Measurements from ENCODE around the gene IMPDH1. TPM values are rescaled to one million over a fixed set of nuclear protein-coding genes. Genes with fewer than 3 reads are reported as not detected.

IMPDH1 gene
- total RNA-seq, 4 donors from 2014 or later: 43.1 to 68.5 (median 47.4) TPM

- H3K27me3 ChIP-seq: no peaks in the 10 kb centered on the region
- H3K4me3 ChIP-seq: no peak overlapping the region
- DNase-seq (ENCODE audit: low spot score in 2 of 2): no peak
- TF ChIP-seq EP300 (IDR thresholded peaks at IDR 0.05) (no peak), POLR2A (IDR thresholded peaks at IDR 0.05) (no peak), POLR2AphosphoS5 (IDR thresholded peaks at IDR 0.05) (no peak), CTCF (IDR thresholded peaks at IDR 0.05) (no peak)
- WGBS: 79% methylated on average over 3 of the region's 3 CpGs
- no peaks in the 10 kb centered on the region for H3K4me1 ChIP-seq
- H3K9me3 ChIP-seq: no peaks in the 10 kb centered on the region
- H3K36me3 ChIP-seq: no peaks in the 10 kb centered on the region
- H3K27ac ChIP-seq: no peak overlapping the region
Observed at GRCh38 chr7:128417071-128417470, 7.3 kb upstream of the IMPDH1 start.

- H3K27me3 ChIP-seq: no peaks in the 10 kb centered on the region
- H3K27ac ChIP-seq: no peak overlapping the region
- TF ChIP-seq CTCF (IDR thresholded peaks at IDR 0.05) (no peak), EP300 (IDR thresholded peaks at IDR 0.05) (no peak), POLR2A (IDR thresholded peaks at IDR 0.05) (no peak), POLR2AphosphoS5 (IDR thresholded peaks at IDR 0.05) (no peak)
- DNase-seq (ENCODE audit: low spot score in 2 of 2): no peak
- no peak overlapping the region for H3K4me3 ChIP-seq
- no peaks in the 10 kb centered on the region for H3K36me3 ChIP-seq
- peaks cover 7% of the 10 kb centered on the region for H3K4me1 ChIP-seq
- no peaks in the 10 kb centered on the region for H3K9me3 ChIP-seq
- WGBS: 65% methylated on average over 4 of the region's 4 CpGs
Observed at GRCh38 chr7:128415217-128415785, 5.5 kb upstream of the IMPDH1 start.

DNA sequence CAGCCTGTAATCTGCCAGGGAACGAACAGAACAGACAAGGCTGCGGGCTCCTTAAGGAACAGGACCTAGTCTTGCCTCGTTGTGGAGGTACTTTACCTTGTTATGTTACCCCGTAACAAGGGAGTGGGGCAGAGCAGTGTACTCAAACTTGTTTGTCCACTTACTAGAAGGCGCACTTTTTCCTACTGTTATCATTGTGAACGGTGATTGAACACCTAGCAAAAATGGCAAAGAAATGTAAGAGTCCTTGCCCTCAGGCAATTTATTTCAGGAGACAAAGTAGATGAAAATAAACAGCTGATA lies 620 bp upstream of the IMPDH1 start:
- Histone ChIP-seq H3K36me3 (no peaks in the 10 kb centered on the region), H3K9me3 (no peaks in the 10 kb centered on the region), H3K4me1 (peaks cover 47% of the 10 kb centered on the region), H3K27me3 (no peaks in the 10 kb centered on the region), H3K27ac (peak overlapping the region; percentile 84), H3K4me3 (peak overlapping the region; percentile 79)
- WGBS: 2% methylated on average over 6 of the region's 6 CpGs
- no peak for DNase-seq (ENCODE audit: low spot score in 2 of 2)
- TF ChIP-seq POLR2A (IDR thresholded peaks at IDR 0.05) (no peak), POLR2AphosphoS5 (IDR thresholded peaks at IDR 0.05) (no peak), CTCF (IDR thresholded peaks at IDR 0.05) (no peak), EP300 (IDR thresholded peaks at IDR 0.05) (no peak)

- Histone ChIP-seq H3K9me3 (no peaks in the 10 kb centered on the region), H3K27ac (peak overlapping the region; percentile 84), H3K27me3 (no peaks in the 10 kb centered on the region), H3K36me3 (no peaks in the 10 kb centered on the region), H3K4me1 (peaks cover 61% of the 10 kb centered on the region), H3K4me3 (peak overlapping the region; percentile 79)
- TF ChIP-seq POLR2A (IDR thresholded peaks at IDR 0.05) (no peak), CTCF (IDR thresholded peaks at IDR 0.05) (no peak), POLR2AphosphoS5 (IDR thresholded peaks at IDR 0.05) (no peak), EP300 (IDR thresholded peaks at IDR 0.05) (no peak)
- DNase-seq (ENCODE audit: low spot score in 2 of 2): no peak
- WGBS: 24% methylated on average over 17 of the region's 25 CpGs
Observed at GRCh38 chr7:128408709-128409595, 830 bp downstream of the IMPDH1 start.

Measured in suprapubic skin (tissue), 4 donors.